Epidermal melanocyte (primary cell): ENCODE results near the gene PANX2.
A peak's percentile ranks its signal among the peaks of the same experiment; 100 is the strongest.

Experiments used
- DNase-seq: peaks from one replicate; pipeline ENCODE4 v3.0.0; 2011; ENCODE audit warnings: low spot score; ENCODE audit not compliant: insufficient read length

The PANX2 gene

DNA sequence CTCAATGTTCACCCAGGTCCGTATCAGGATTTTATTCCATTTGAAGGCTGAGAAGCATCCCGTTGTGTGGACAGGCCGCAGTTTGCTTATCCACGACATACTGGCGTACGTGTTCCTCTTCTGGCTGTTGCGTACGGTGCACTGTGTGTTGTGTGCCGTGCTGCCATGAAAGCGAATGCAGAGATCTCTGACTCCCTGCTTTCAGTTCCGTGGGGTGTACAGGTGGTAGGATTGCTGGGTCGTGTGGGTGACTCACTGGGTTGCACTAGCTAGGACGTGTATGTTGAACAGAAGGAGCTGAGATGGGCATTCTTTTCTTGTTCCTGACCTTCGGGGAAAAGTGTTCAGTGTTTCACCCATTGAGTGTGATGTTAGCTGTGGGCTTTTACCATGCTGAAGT lies 40.6 kb downstream of the PANX2 start:
- DNase-seq: no peak

GRCh38 chr22:50213263-50213662 lies 42.7 kb downstream of the PANX2 start:
- DNase-seq: no peak

DNA sequence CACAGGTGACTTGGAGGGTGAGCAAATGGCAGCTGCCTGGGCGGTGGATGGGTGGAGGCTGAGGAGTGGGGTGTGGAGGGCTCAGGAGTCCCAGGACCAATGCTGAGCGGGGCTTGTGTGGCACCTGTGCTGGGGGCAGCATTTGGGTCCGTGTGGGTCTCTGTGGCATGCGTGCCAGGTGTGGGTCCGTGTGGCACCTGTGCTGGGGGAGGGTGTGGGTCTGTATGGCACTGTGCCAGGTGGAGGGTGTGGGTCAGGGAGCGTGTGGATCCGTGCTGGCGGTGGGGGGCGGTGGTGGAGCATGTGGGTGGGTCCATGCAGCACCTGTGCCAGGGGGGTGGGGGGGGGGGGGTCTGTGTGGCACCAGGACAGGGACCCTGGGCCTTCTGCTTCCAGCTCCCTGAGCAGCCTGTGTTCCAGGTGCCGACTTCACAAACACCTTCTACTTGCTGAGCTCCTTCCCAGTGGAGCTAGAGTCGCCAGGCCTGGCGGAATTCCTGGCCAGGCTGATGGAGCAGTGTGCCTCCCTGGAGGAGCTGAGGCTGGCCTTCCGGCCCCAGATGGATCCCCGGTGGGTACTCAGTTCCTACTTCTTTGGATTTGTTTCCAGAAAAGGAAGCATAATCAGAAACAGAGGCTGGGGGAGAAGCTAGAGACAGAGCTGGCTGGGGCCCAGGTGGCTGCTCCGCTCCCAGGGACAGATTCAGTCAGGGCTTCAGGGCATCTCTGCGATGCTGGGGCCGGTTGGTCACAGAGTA lies 44.9 kb downstream of the PANX2 start:
- no peak for DNase-seq

DNA sequence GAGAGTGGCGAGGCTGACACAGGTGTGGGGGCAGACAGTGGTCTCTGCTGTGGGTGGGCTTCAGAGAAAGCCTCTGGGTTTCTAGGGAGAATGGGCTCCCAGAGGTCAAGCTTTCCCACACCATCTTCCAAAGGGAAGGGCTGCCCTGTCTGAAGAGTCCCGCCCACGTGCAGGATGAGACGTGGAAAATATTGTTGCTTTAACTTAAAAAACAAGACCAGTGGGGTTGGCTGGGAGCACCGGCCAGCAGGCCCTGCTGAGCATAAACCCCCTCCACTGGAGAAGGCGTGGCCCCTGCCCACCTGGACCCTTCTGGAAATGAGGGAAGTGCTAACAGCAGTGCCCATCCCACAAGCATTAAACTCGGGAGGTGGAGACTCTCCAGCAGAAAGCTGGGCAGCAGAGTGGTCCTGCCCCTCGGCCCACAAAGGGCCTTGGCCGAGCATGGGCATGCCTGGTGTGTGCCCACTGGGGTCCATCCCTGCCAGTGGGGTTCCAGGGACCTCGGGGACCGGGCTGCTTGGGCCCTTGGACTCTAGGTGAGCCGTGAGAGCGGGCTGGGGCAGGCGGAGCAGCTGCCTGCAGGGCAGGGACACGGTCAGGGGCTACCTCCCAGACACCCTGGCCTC lies 45.6 kb downstream of the PANX2 start:
- no peak for DNase-seq

GRCh38 chr22:50216684-50217520 lies 46.4 kb downstream of the PANX2 start:
- no peak for DNase-seq

- DNase-seq: no peak
These were observed 47.1 kb downstream of the PANX2 start for GRCh38 chr22:50217543-50218152.

GRCh38 chr22:50218153-50218995 lies 47.8 kb downstream of the PANX2 start:
- DNase-seq: no peak

- peak; percentile 74 for DNase-seq
These were observed 48.6 kb downstream of the PANX2 start for GRCh38 chr22:50218996-50219727.

- DNase-seq: no peak
These were observed 49.5 kb downstream of the PANX2 start for GRCh38 chr22:50219800-50220602.

- DNase-seq: no peak
These were observed 50.3 kb downstream of the PANX2 start for GRCh38 chr22:50220603-50221409.

DNA sequence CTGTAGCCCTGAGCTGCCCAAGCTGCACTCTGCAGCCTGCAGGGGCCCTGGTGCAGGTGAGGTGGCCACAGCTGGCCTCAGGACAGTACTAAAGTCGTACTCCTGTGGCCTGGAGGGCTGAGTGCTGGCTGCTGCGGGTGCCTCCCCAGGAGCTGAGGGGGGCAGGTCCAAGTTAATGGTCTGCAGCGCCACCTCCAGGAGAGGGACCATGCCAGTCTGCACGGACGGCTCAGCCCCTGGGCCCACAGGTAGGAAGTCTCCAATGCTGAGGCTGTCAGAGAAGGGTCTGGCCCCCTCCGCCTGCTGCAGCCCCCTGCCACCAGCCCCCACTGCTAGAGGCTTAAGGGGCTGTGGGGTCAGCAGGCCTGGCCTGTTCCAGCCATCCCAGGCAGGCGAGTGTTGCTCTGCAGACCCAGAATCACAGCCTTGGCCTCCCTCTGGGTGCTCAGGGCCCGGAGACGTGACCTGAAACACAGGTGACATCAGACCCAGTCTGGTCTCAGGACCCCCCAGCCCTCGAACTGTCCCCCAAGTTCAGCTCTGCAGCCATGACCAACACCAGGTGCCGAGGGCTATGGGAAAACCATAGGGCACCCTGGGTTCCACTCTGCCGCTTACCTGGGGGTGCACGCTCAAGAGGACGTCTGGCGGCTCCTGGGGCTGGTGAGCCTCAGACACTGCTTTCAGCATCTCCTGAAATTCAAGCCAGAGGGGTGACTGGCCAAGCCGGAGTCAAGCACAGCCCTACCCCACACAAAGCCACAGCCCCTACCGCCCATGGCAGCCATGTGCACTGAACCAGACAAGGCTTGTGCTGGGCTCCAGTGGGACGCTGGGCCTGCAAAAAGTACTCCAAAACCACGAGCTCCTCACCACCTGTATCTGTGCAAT lies 51.1 kb downstream of the PANX2 start:
- no peak for DNase-seq

GRCh38 chr22:50222508-50222907 lies 52.0 kb downstream of the PANX2 start:
- DNase-seq: no peak

GRCh38 chr22:50224071-50224470 lies 53.5 kb downstream of the PANX2 start:
- no peak for DNase-seq

GRCh38 chr22:50225200-50225969 lies 54.9 kb downstream of the PANX2 start:
- DNase-seq: no peak

- DNase-seq: no peak
These were observed 55.7 kb downstream of the PANX2 start for GRCh38 chr22:50226063-50226874.

DNA sequence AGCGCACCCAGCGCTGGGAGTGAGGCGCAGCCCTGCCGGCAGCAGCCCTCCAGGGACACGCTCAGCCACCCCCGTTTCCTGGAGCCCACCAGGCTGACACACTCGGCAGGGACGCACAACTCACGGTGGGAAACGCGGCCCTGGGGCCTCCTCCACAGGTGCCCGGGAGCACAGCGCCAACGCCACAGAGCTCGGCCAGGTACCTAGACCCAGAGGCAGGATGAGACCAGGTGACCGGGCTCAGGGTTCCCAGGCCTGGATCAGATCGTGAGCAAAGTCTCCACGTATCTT lies 56.3 kb downstream of the PANX2 start:
- DNase-seq: no peak
